Measurements from ENCODE around the gene RSPH1. TPM values are rescaled to one million over a fixed set of nuclear protein-coding genes. Genes with fewer than 3 reads are reported as not detected.

RSPH1 gene
- total and polyA plus RNA-seq, 4 donors: 3.7 to 37.5 (median 19.5) TPM

GRCh38 chr21:42446531-42446930 lies 49.5 kb downstream of the RSPH1 start:
- DNase-seq (ENCODE audit: low read depth in 4 of 6, low spot score in 6 of 6): no peak
- Histone ChIP-seq H3K4me1 (ENCODE audit: control insufficient read depth, insufficient read depth, low read length) (no peaks in the 10 kb centered on the region), H3K36me3 (ENCODE audit: control insufficient read depth, insufficient read depth, low read length) (no peaks in the 10 kb centered on the region), H3K9me3 (ENCODE audit: control insufficient read depth, insufficient read depth, low read length) (no peaks in the 10 kb centered on the region), H3K27ac (ENCODE audit: low read depth, low read length) (no peak overlapping the region), H3K4me3 (ENCODE audit: low read depth, low read length) (no peak overlapping the region), H3K27me3 (ENCODE audit: control insufficient read depth, insufficient read depth, low read length) (peaks cover 2% of the 10 kb centered on the region)
- 92% methylated on average over 4 of the region's 4 CpGs for WGBS (ENCODE audit: insufficient coverage)

GRCh38 chr21:42445311-42445710 lies 50.7 kb downstream of the RSPH1 start:
- Histone ChIP-seq H3K4me3 (ENCODE audit: low read depth, low read length) (no peak overlapping the region), H3K9me3 (ENCODE audit: control insufficient read depth, insufficient read depth, low read length) (no peaks in the 10 kb centered on the region), H3K27me3 (ENCODE audit: control insufficient read depth, insufficient read depth, low read length) (peaks cover 2% of the 10 kb centered on the region), H3K4me1 (ENCODE audit: control insufficient read depth, insufficient read depth, low read length) (no peaks in the 10 kb centered on the region), H3K36me3 (ENCODE audit: control insufficient read depth, insufficient read depth, low read length) (no peaks in the 10 kb centered on the region), H3K27ac (ENCODE audit: low read depth, low read length) (no peak overlapping the region)
- no peak for DNase-seq (ENCODE audit: low read depth in 4 of 6, low spot score in 6 of 6)
- WGBS (ENCODE audit: insufficient coverage): 80% methylated on average over 5 of the region's 7 CpGs

- Histone ChIP-seq H3K9me3 (ENCODE audit: control insufficient read depth, insufficient read depth, low read length) (no peaks in the 10 kb centered on the region), H3K4me1 (ENCODE audit: control insufficient read depth, insufficient read depth, low read length) (no peaks in the 10 kb centered on the region), H3K4me3 (ENCODE audit: low read depth, low read length) (no peak overlapping the region), H3K27ac (ENCODE audit: low read depth, low read length) (no peak overlapping the region), H3K27me3 (ENCODE audit: control insufficient read depth, insufficient read depth, low read length) (peaks cover 2% of the 10 kb centered on the region), H3K36me3 (ENCODE audit: control insufficient read depth, insufficient read depth, low read length) (no peaks in the 10 kb centered on the region)
- WGBS (ENCODE audit: insufficient coverage): 86% methylated on average over 9 of the region's 10 CpGs
- DNase-seq (ENCODE audit: low read depth in 4 of 6, low spot score in 6 of 6): no peak
Measured at GRCh38 chr21:42444745-42445059, 51.3 kb downstream of the RSPH1 start.

- no peak for DNase-seq (ENCODE audit: low read depth in 4 of 6, low spot score in 6 of 6)
- Histone ChIP-seq H3K27me3 (ENCODE audit: control insufficient read depth, insufficient read depth, low read length) (peaks cover 2% of the 10 kb centered on the region), H3K36me3 (ENCODE audit: control insufficient read depth, insufficient read depth, low read length) (no peaks in the 10 kb centered on the region), H3K4me3 (ENCODE audit: low read depth, low read length) (no peak overlapping the region), H3K4me1 (ENCODE audit: control insufficient read depth, insufficient read depth, low read length) (no peaks in the 10 kb centered on the region), H3K27ac (ENCODE audit: low read depth, low read length) (no peak overlapping the region), H3K9me3 (ENCODE audit: control insufficient read depth, insufficient read depth, low read length) (no peaks in the 10 kb centered on the region)
- WGBS (ENCODE audit: insufficient coverage): 81% methylated on average over 31 of the region's 34 CpGs
Measured at GRCh38 chr21:42443876-42444744, 51.9 kb downstream of the RSPH1 start.

GRCh38 chr21:42443181-42443785 lies 52.7 kb downstream of the RSPH1 start:
- Histone ChIP-seq H3K4me3 (ENCODE audit: low read depth, low read length) (no peak overlapping the region), H3K27me3 (ENCODE audit: control insufficient read depth, insufficient read depth, low read length) (peaks cover 2% of the 10 kb centered on the region), H3K36me3 (ENCODE audit: control insufficient read depth, insufficient read depth, low read length) (no peaks in the 10 kb centered on the region), H3K27ac (ENCODE audit: low read depth, low read length) (no peak overlapping the region), H3K4me1 (ENCODE audit: control insufficient read depth, insufficient read depth, low read length) (no peaks in the 10 kb centered on the region), H3K9me3 (ENCODE audit: control insufficient read depth, insufficient read depth, low read length) (no peaks in the 10 kb centered on the region)
- no peak for DNase-seq (ENCODE audit: low read depth in 4 of 6, low spot score in 6 of 6)
- 92% methylated on average over 12 of the region's 15 CpGs for WGBS (ENCODE audit: insufficient coverage)

GRCh38 chr21:42441963-42442362 lies 54.1 kb downstream of the RSPH1 start:
- Histone ChIP-seq H3K4me3 (ENCODE audit: low read depth, low read length) (no peak overlapping the region), H3K36me3 (ENCODE audit: control insufficient read depth, insufficient read depth, low read length) (no peaks in the 10 kb centered on the region), H3K4me1 (ENCODE audit: control insufficient read depth, insufficient read depth, low read length) (no peaks in the 10 kb centered on the region), H3K27me3 (ENCODE audit: control insufficient read depth, insufficient read depth, low read length) (peaks cover 2% of the 10 kb centered on the region), H3K9me3 (ENCODE audit: control insufficient read depth, insufficient read depth, low read length) (no peaks in the 10 kb centered on the region), H3K27ac (ENCODE audit: low read depth, low read length) (no peak overlapping the region)
- no peak for DNase-seq (ENCODE audit: low read depth in 4 of 6, low spot score in 6 of 6)
- 70% methylated on average over 4 of the region's 6 CpGs for WGBS (ENCODE audit: insufficient coverage)

GRCh38 chr21:42440187-42440792 lies 55.7 kb downstream of the RSPH1 start:
- DNase-seq (ENCODE audit: low read depth in 4 of 6, low spot score in 6 of 6): no peak
- H3K4me1 ChIP-seq (ENCODE audit: control insufficient read depth, insufficient read depth, low read length): no peaks in the 10 kb centered on the region
- 68% methylated on average over 8 of the region's 12 CpGs for WGBS (ENCODE audit: insufficient coverage)
- H3K27me3 ChIP-seq (ENCODE audit: control insufficient read depth, insufficient read depth, low read length): peaks cover 2% of the 10 kb centered on the region
- no peaks in the 10 kb centered on the region for H3K9me3 ChIP-seq (ENCODE audit: control insufficient read depth, insufficient read depth, low read length)
- H3K36me3 ChIP-seq (ENCODE audit: control insufficient read depth, insufficient read depth, low read length): no peaks in the 10 kb centered on the region
- no peak overlapping the region for H3K27ac ChIP-seq (ENCODE audit: low read depth, low read length)
- H3K4me3 ChIP-seq (ENCODE audit: low read depth, low read length): no peak overlapping the region

- WGBS (ENCODE audit: insufficient coverage): 86% methylated on average over 17 of the region's 17 CpGs
- no peak for DNase-seq (ENCODE audit: low read depth in 4 of 6, low spot score in 6 of 6)
- Histone ChIP-seq H3K36me3 (ENCODE audit: control insufficient read depth, insufficient read depth, low read length) (no peaks in the 10 kb centered on the region), H3K4me1 (ENCODE audit: control insufficient read depth, insufficient read depth, low read length) (no peaks in the 10 kb centered on the region), H3K27me3 (ENCODE audit: control insufficient read depth, insufficient read depth, low read length) (no peaks in the 10 kb centered on the region), H3K4me3 (ENCODE audit: low read depth, low read length) (no peak overlapping the region), H3K9me3 (ENCODE audit: control insufficient read depth, insufficient read depth, low read length) (no peaks in the 10 kb centered on the region), H3K27ac (ENCODE audit: low read depth, low read length) (no peak overlapping the region)
Measured at GRCh38 chr21:42439284-42440186, 56.5 kb downstream of the RSPH1 start.

Measured in spinal cord (tissue), 10 donors.